Measurements from ENCODE around the gene DDAH1.

DNA sequence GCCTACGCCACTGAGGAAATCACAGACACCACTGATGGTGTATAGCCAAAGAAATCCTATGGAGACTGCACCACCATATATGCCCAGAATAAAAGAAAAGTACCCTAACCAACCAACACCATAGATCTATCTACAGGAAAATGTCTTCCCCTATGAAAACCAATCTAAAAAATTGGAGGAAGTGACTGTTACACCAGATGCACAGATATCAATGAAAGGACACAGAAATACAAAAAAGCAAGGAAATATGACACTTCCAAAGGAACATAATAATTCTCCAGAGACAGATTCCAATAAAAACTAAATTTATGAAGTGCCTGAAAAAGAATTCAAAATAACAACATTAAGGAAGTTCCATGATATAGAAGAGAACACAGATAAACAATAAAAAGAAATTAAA is 131.8 kb downstream of the DDAH1 start:
- TF ChIP-seq POLR2A (IDR thresholded peaks at IDR 0.05) (no peak), CTCF (IDR thresholded peaks at IDR 0.05) (no peak), POLR2AphosphoS5 (IDR thresholded peaks at IDR 0.05) (no peak)

Measured in breast epithelium (tissue), 3 donors.